HG03378 (cell line): ENCODE measurements around the gene ADGRF1.
"Not testable (repeated sequence)": the region's sequence is repeated elsewhere in the genome, so short reads cannot be mapped to it uniquely, and the experiment has no call there.

Experiments
- ATAC-seq: cut with Tn5 transposase; IDR thresholded peaks from one replicate; pipeline ENCODE4 v1.9.1; 2021; ENCODE audit warnings: mild to moderate bottlenecking, moderate library complexity; ENCODE audit not compliant: unreplicated experiment

The ADGRF1 gene

GRCh38 chr6:47061309-47062300 lies 19.5 kb upstream of the ADGRF1 start:
- ATAC-seq: no peak

GRCh38 chr6:47059216-47059885 lies 17.2 kb upstream of the ADGRF1 start:
- no peak for ATAC-seq

GRCh38 chr6:47057830-47058540 lies 15.9 kb upstream of the ADGRF1 start:
- ATAC-seq: no peak

GRCh38 chr6:47056832-47057231 lies 14.7 kb upstream of the ADGRF1 start:
- no peak for ATAC-seq

GRCh38 chr6:47054302-47054701 lies 12.2 kb upstream of the ADGRF1 start:
- not testable (repeated sequence) for ATAC-seq

- no peak for ATAC-seq
These were observed 6.5 kb upstream of the ADGRF1 start for GRCh38 chr6:47048638-47049037.

- peak; percentile 84 for ATAC-seq
These were observed 5.6 kb upstream of the ADGRF1 start for GRCh38 chr6:47047479-47048407.

- ATAC-seq: no peak
These were observed 5.0 kb upstream of the ADGRF1 start for GRCh38 chr6:47047097-47047478.

- ATAC-seq: no peak
These were observed 2.3 kb upstream of the ADGRF1 start for GRCh38 chr6:47044397-47044796.

- ATAC-seq: no peak
These were observed 1.2 kb upstream of the ADGRF1 start for GRCh38 chr6:47043286-47043685.

GRCh38 chr6:47041741-47042140 lies 391 bp downstream of the ADGRF1 start:
- ATAC-seq: no peak

GRCh38 chr6:47034926-47035325 lies 7.2 kb downstream of the ADGRF1 start:
- ATAC-seq: no peak

GRCh38 chr6:47034421-47034820 lies 7.7 kb downstream of the ADGRF1 start:
- no peak for ATAC-seq

GRCh38 chr6:47032974-47033765 lies 9.0 kb downstream of the ADGRF1 start:
- no peak for ATAC-seq

- ATAC-seq: no peak
These were observed 10.5 kb downstream of the ADGRF1 start for GRCh38 chr6:47031656-47032055.

GRCh38 chr6:47029865-47030561 lies 12.1 kb downstream of the ADGRF1 start:
- no peak for ATAC-seq

- ATAC-seq: no peak
These were observed 13.2 kb downstream of the ADGRF1 start for GRCh38 chr6:47028835-47029360.

- no peak for ATAC-seq
These were observed 14.8 kb downstream of the ADGRF1 start for GRCh38 chr6:47027315-47027714.

GRCh38 chr6:47026679-47027078 lies 15.5 kb downstream of the ADGRF1 start:
- ATAC-seq: no peak
